Stimulated activated CD4-positive, alpha-beta T cell treated with anti-CD3 and anti-CD28 coated beads, Interleukin-2, amount 100 ng/mL, for 4 hours (primary cell): ENCODE data around the gene OR8A1.
"Not testable (repeated sequence)": the region's sequence is repeated elsewhere in the genome, so short reads cannot be mapped to it uniquely, and the experiment has no call there.

ENCODE experiments used
- DNase-seq: peaks from one replicate; pipeline ENCODE4 v3.0.0-alpha.2; 2020; ENCODE audit warnings: low read depth

Gene OR8A1

GRCh38 chr11:124595302-124595701 is 25.5 kb downstream of the OR8A1 start:
- no peak for DNase-seq

DNA sequence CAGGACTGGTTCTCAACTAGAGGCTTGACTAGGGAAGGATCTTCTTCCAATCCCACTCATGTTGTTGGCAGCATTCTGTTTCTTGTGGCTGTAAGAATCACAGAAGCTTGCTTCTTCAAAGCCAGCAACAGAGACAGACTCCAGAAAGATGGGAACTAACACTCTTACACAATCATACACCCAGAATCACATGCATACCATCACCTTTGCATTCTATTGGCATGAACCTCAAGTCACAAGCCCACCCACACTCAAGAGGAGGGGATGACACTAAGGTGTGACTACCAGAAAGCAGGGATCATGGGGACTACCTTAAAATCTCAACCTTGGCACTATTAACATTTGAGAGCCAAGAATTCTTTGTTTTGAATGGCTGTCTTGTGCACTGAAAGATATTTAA is 27.8 kb downstream of the OR8A1 start:
- DNase-seq: no peak

- no peak for DNase-seq
These were observed 31.0 kb downstream of the OR8A1 start for GRCh38 chr11:124600621-124601320.

DNA sequence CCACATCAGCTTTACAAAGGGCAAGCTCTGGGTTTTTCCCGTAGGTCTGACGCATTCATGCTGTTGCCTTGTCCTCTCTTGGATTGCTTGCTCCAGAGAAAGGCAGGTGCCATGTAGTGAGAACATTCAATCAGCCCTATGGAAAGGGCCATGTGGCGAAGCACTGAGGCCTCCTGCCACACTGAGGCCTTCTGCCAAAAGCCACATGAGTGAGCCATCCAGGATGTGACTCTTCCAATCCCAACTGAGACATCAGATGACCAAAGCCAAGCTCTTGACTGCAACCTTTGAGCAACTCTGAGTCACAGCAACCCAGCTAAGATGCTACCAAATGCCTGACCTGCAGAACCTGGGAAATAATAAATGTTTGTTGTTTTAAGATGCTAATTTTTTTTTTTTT is 32.4 kb downstream of the OR8A1 start:
- no peak for DNase-seq

GRCh38 chr11:124602723-124603122 is 32.9 kb downstream of the OR8A1 start:
- DNase-seq: not testable (repeated sequence)

DNA sequence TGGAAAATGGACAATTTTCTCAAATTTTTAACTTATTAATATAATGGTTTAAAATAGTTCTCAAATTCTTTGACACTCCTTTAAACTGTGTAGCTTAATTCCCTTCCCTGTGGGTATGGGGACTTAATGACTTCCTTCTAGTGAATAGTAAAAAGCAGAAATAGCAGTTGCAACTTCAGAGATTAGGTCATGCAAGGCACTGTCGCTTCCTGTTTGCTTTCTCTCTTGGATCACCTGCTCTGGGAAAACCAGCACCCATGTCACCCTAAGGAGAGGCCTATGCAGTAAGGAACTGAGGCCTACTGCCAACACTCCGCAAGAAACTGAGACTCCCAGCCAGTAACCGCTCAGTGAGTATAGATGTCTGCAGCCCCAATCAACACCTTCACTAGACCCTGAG is 35.9 kb downstream of the OR8A1 start:
- DNase-seq: no peak

- no peak for DNase-seq
These were observed 38.4 kb downstream of the OR8A1 start for GRCh38 chr11:124608147-124608546.

DNA sequence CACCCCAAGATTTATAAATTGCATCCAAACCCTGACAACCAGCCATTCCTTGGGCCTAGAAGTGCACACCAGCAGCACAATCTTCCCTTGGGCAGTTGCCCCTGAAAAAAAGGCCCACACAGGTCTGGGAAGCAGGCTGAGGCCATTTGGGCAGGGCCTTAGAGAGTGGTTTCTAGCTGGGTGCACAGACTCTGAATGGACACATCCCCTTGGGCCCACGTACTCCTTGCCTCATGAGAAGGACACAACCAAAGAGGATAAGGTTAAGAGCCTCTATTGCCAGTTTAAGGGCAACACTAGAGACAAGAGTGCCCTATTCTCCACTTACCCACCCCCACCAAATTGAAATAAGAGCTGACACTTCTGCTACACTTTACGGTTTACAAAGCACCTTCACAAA is 40.5 kb downstream of the OR8A1 start:
- no peak for DNase-seq

DNA sequence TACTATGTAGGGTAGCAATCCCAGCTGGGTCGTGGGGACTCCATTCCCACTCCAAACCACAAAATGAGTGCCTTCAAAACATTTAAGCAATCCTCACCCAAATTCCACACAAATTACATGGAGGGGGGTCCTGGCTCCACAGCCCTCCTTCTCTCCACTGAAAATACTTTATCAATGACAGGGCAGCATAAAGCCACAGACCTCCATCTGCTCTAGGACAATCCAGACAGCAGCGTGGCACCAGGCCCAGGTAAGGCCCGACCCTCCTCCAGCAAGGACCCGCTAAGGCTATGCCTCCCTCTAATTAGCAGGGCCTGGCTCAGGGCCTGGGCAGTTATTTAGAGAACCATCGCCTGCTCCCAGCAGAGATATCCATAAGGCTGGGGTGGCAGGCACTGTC is 41.3 kb downstream of the OR8A1 start, which contains the start of gene PANX3:
Gene PANX3 (plus strand): TSS at position 365 of the 400 bp plus-strand sequence. CDS start 129 bp downstream, outside the sequence.
- no peak for DNase-seq

- no peak for DNase-seq
These were observed 42.2 kb downstream of the OR8A1 start for GRCh38 chr11:124612045-124612444.

- no peak for DNase-seq
These were observed 42.9 kb downstream of the OR8A1 start for GRCh38 chr11:124612567-124613246.

GRCh38 chr11:124618863-124619262 is 49.1 kb downstream of the OR8A1 start:
- no peak for DNase-seq
